ENCODE measurements around the gene PKMYT1. TPM values are rescaled to one million over a fixed set of nuclear protein-coding genes. Genes with fewer than 3 reads are reported as not detected.
A peak's percentile ranks its signal among the peaks of the same experiment; 100 is the strongest.

Gene PKMYT1
- total RNA-seq, 1 donor from 2014 or later = 3.6 TPM

DNA sequence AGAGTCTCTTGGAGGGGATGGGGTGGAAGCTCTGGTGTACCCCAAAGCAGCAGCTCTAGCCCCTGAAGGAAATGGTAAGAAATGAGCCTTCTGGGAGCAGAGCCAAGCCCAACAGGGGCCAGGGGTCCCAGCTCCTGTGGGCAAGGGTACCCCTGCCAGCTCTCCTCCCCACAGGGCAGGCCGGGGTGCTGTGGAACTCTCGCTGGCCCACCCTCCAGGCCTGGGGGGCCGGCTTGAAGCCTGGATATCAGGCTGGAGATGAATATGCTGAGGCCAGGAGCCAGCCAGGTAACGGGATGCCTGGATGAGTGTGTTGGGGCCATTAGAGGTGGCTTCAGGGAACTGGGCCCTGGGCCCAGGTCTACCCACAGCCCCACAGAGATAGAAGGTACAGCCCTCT, 20.3 kb upstream of the PKMYT1 start:
- DNase-seq (ENCODE audit: low read depth in 2 of 2) = no peak

DNA sequence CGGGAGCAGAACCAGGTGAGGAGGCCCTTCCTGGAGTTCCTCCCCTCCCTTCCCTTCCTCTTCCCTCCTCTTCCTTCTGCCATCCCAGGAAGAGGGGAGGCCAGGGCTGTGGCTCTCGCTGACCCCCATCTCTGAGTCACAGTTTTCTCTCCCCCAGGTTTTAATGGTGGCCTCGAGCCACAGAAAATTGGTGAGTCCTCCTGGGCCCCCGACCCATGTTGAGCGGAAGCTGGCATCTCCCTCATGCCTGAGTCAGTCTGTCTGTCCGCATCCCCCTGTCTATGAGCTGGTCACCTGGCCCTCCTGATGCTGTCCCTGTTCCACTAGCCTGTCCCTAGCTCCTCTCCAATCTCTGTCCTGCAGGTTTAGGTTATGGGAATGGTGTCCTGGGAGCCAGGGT, 19.7 kb upstream of the PKMYT1 start:
- no peak for DNase-seq (ENCODE audit: low read depth in 2 of 2)

DNA sequence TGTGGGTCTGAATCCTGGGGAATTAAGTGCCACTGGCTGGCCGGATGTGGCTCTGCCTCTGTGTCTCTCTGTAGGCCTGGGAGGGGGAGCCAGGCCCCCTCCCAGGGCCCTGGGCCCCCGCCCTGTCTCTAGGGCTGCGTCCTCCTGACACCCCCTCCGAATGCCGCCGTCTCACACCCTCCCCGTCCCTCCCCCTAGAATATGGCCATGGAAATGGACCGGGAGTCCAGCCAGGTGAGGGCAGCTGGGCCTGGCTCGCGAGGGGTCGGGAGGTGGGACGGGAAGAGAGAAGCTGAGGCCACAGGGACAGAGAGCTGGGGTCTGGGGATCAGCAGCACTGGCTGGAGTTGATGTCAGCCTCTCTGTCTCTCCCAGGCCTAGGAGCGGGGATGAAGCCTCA, 16.1 kb upstream of the PKMYT1 start:
- DNase-seq (ENCODE audit: low read depth in 2 of 2) = no peak

DNA sequence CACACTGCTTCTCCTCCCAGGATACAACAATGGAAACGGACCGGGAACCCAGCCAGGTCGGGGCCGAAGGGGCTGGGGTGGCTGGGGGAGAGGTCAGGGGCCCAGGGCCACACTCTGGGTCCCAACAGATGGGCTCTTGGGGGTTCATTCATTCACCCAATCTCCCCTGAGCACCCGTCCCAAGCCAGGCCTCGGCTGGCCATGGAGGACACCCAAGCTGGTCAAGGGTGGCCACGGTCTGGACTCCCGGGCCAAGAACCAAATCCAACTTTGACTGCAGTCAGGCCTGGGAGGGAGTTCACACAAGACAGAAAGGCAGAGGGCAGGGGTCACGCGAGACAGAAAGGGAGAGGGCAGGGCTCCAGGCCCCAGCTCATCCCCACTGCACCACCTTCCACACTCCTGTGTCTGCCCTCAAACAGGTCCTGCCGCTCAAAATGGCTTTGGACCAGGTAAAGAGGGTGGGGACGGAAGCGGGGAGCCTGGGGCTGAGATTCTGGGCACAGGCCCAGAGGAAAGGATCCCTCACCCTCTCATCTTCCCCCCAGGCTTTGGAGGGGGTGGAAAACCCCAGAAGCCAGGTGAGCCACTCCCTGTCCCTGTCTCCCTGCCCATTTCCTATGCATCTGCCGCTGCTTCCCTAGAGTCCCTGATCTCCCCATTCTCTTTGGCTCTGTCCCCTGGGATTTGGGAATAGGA, 12.3 kb upstream of the PKMYT1 start:
- no peak for DNase-seq (ENCODE audit: low read depth in 2 of 2)

DNA sequence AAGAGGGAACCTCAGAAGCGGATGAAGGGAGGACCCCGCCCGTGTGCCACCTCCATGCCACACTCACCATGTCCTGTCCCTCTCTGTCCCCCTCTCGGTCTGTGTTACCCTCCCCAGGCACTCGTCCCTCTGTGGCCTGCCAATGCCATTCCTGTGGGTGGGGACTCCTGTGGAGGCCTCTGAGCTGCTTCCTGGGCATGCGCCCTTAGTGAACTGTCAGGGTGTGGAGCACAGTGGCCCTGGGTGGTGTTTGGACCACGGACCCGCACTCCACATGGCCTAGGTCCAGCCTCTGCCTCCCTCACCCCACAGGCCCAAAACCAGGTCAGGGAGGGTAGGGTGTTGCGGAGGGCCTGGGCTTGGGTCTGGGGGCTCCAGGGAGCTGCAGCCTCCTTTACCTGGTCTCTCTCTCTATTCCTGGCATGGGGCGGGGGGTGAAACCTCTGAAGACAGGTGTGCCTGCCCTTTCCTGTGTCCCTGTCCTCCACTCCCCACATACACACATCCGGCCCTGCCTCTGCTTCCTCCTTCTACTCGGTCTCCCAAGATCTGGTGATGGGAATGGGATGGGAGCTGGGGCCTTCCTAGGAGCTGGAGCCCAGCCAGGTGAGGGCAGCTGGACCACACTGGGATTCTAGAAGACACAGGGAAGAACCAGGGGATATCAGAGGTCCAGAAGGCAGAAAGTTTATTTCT, 11.5 kb upstream of the PKMYT1 start:
- DNase-seq (ENCODE audit: low read depth in 2 of 2) = no peak

DNA sequence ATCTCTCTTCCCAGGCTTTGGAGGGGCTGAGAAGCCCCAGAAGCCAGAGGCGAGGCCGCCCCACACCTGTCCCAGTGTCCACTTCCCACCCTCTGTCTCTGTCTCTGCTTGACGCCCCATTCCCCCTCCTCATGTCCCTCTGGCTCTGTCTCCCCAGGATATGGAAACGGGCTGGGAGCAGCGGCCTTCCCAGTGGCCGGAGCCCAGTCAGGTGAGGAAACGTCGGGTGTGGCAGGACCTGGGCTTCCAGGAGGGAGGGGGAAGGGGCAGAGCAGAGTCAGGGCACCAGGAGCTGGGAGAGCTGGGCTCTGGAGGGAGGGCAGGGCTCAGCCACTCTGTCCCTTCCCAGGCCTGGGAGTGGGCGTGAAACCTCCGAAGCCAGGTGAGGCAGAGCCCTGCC, 10.6 kb upstream of the PKMYT1 start:
- no peak for DNase-seq (ENCODE audit: low read depth in 2 of 2)

DNA sequence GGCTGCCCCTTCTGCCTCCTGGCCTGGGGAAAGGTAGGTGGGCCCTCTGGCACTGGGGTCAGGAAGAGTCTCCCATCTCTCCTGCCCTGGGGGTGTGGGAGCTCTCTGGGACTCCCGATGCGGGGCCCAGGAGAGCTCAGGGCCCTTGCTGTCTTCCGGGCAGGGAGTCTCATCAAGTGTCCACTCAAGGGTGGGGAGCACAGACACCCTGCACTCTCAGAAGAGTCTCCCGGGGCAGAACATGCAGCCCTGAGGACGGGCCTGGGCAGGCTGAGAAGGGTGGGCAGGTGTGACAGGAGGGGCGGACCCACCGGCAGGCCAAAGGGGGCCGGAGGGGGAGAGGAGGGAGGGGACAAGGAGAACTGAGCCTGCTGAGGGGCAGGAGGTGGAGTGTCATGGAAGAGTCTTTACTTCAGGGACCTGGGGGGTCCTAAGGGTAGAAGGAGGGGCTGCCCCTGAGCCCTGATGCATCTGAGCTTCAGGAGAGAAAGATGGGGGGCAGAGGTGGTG, 8.4 kb upstream of the PKMYT1 start:
- no peak for DNase-seq (ENCODE audit: low read depth in 2 of 2)

DNA sequence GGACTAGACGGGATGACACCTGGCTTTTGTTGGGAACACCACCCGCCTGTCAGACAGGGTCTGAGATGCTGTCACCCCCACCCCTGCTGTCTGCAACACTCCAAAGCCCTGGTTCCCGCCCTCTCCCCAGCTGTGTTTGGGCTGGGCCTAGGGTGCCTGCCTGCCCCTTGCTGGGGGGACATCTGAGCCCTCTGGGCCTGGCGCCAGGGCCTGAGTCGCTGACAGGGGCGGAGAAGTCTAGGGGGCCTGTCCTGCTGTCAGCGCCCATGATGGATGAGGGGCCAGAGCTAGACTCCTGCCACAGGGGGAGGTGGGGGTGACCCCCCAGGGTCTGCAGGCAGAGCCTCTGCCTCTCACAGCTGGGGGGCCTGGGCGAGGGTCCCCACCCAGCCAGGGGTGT, 7.6 kb upstream of the PKMYT1 start:
- no peak for DNase-seq (ENCODE audit: low read depth in 2 of 2)

DNA sequence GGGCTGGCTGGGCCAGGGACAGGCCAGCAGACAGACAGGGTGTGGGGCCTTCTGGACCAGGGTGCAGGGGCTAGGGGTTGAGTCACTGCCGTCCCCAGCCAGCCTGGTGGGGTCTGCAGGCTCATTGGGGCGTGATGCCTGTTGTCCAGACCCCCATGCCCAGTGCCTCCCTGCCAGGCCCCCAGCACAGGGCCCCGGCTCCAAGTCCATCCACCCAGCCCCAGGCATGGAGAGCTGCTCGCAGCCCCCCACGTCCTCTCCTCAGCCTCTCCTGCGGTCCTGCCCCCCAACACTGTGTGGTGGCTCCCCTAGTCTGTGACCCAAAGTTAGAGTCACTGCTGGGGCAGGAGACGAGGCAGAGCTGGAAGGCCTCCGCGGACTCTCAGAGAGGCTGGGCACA, 7.0 kb upstream of the PKMYT1 start:
- no peak for DNase-seq (ENCODE audit: low read depth in 2 of 2)

DNA sequence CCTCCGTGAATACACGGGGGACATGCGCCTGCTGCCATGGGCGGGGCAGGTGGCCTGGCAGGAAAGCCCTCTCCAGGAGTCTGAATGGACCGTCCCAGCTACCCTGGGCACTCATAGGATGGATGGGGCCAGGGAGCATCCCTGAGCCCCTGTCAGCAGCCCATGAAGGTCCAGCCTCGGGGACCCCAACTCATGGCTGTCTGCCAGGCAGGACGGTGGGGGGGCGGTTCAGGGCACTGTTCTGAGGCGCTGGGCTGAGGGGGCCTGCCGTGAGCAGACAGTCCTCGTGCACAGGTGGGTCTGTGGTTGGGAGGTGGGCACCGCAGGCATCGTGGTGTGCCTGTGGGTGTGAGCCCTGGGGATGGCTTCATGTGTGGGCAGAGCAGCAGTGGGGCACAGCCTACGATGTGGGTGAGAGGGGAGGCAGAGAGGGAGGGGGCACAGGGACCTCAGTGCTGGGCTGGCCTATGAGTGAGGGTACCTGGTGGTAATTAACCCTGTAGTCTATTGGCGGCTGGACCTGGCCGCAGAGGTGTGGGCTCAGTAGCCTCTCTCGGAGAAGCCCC, 6.5 kb upstream of the PKMYT1 start:
- DNase-seq (ENCODE audit: low read depth in 2 of 2) = no peak

DNA sequence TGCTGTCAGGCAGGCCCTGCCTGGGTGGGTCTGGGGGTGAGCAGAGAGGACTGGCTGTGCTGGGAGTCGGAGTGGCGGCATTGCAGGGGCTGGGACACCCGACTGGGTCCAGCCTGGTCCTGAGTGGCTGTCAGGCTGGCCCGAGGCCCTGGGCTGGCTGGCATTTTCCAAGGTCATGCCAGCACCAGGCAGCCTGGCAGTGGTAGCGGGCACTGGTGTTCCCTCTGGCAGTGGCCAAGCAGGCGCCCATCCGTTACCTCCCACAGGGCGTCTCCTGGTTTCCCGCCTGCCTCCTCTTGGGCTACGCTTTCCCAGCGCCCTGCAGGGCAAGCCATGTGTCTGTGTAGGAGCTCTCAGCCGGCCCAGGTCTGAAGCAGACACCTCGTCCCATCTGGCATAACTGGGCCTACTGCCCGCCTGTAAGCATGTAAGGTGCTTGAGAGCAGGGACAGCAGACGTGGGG, 5.7 kb upstream of the PKMYT1 start:
- DNase-seq (ENCODE audit: low read depth in 2 of 2) = no peak

DNA sequence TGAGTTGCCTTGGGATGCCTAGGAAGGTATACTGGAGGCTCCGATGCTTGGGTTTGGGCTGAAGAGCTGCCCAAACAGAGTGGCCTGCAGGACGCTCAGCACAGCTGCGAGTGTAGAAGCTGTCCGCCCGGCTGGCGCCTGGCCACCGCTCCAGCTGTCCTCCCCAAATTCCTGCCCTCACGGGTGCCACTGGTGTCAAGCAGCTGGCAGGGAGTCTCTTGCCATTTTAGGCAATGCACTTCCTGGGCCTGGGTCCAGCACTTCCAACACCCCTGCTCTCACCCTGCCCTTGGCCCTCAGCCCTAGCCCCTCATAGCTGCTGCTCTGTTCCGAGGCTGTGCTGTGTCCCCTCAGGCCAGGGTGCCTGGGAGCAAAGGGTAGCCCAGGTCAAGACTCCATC, 5.2 kb upstream of the PKMYT1 start:
- DNase-seq (ENCODE audit: low read depth in 2 of 2) = no peak

DNA sequence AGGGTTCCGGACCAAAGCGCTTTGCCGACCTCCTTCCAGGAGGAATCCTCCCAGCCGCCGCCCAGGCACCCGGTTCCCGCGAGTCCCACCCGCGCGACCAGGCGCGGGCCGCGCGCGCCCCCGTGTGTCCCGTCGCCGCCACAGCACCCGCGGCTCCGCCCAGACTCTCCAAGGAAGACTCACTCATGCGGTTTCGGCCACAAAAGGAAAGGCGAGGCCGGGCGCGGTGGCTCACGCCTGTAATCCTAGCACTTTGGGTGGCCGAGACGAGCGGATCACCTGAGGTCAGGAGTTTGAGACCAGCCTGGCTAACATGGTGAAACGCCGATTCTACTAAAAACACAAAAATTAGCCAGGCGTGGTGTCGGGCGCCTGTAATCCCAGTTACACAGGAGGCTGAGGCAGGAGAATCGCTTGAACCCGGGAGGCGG, 3.5 kb upstream of the PKMYT1 start:
- peak; percentile 11 to 62 for DNase-seq (ENCODE audit: low read depth in 2 of 2)

DNA sequence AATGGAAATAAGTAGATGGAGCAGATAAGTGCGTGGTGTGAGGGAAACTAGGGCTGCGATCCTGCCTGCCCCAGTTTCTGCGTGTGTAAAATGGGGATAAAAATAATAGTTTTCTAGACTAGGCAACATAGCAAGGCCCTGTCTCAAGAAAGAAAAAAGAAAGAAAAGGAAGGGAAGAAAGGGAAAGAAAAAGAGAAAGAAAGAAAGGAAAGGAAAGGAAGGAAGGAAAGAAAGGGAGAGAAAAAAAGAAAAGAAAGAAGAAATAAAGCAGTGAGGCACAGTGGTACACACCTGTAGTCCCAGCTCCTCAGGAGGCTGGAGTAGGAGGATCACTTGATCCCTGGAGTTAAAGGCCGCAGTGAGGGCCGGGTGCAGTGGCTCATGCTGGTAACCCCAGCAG, 2.2 kb upstream of the PKMYT1 start:
- DNase-seq (ENCODE audit: low read depth in 2 of 2) = no peak

DNA sequence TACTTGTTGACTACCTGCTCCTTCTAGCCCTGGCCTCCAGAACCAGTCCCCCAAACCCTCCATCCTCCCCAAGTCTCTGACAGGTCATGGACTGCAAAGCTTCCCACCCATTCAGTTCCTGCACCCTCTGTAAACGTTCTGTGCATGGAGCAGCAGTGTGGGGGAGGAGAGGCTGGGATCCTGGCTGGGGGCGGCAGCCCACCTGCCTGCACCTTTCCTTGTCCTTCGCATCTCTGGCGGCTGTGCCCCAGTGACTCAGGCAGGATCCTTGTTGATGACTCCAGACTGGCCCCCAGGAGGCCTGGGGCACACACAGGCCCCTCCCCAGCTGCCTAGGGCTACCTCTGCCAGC, 1.6 kb upstream of the PKMYT1 start:
- no peak for DNase-seq (ENCODE audit: low read depth in 2 of 2)

DNA sequence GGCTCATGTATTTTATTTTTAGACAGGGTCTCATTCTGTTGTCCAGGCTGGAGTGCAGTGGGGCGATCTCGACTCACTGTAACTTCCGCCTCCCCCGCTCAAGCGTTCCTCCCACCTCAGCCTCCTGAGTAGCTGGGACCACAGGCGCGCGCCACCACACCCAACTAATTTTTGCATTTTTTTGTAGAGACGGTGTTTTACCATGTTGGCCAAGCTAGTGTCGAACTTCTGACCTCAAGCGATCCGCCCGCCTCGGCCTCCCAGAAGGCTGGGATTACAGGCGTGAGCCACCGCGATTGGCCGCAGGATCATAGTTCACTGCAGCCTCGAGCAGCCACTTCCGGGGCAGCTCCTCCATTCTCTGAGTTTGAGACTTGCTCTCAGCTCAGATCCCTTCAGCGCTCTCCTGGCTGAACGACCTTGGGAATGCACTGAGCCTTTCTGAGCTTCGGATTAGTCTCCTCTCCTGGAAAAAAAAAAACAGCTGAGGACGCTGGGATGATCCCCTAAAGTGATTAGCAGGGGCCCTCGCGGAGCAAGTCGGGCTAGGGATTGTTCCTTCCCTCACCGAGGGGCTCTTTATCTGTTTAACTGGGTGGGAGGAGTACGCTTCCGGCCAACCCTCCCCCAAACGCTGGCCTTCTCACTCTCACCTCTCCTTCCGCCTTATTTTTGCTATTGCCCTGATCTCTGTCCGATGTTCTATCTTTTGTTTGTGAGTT, 1.1 kb upstream of the PKMYT1 start:
- no peak for DNase-seq (ENCODE audit: low read depth in 2 of 2)

DNA sequence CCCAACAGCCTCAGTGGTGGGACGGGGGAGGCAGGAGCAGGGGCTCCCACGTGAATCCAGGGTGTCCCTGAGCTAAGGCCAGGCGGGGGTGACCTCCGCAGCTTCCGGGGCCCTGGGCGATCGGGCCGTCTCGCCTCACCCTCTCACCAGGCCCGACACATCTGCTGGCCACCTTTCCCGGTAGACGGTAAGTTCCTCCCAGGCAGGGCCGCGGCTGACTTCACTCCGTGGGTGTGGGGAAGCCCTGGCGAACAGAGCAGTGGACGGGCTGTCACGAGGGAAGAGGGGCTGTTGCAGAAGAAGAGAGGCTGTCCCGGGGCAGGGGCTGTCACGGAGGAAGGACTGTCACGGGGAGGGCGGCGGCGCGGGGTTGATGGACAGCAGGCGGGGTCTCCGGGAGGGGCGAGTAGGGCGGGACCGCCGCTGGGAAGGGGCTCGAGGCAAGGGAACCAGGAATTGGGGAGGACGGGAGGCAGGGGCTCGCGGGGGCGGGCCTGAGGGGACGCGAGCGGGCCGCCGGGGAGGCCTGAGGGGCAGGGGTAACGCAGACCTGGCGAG, 498 bp downstream of the PKMYT1 start:
- peak in 1 of 2 donors; percentile 17 for DNase-seq (ENCODE audit: low read depth in 2 of 2)

DNA sequence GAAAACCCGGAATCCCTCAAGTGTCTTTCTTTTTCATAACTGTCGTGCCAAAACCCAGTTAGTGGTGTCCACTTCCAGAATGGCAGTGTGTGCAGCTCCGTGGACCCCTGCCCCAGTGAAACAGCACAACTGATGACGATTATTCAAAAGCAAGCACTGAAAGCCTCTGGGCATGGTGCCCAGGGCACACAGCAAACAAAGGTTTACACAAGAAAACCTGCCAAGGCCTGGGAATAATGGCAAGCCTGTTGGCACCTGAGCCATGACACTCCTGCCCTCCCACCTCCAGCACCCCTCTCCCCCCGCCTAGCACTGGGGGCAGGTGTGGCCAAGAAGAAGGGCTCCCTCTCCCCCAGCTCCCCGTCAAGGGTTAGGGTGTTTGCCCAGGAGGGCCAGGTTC, 2.8 kb downstream of the PKMYT1 start:
- DNase-seq (ENCODE audit: low read depth in 2 of 2) = no peak

DNA sequence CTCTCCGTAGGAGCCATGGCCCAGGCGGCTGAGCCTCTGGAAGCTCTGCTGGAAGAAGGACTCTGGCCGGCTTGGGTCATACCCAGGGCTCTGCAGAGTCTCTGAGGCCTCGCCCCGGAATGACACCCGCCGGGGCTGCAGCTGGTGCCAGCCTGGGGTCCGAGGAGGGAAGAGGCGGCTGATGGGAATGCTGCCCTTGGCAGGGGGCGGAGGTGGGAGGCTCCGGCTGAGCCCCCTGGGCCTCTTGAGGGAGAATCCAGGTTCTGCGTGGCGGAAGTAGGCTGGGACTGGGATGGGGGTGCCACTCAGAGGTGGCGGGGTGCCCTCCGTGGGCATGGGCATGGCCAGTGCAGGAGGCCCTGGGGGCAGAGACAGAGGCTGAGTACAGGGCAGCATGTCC, 3.6 kb downstream of the PKMYT1 start:
- no peak for DNase-seq (ENCODE audit: low read depth in 2 of 2)

DNA sequence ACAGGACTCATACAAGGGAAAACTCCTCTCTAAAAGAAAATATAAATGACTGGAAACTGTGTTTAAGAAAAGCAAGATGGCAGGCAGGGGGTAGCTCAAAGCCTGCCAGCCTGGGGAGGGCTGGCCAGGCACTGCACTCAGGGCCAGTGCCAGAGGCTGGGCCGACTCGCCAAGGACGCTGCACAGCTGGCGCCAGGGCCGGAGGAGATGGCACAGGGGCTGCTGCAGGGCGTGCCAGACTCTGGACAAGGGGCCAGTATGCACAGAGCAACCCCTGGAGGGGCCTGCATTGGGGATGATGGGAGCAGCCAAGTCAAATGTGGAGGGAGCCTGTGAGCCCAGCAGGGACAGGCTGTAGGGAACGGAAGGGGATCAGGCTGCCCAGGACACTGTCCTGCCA, 4.0 kb downstream of the PKMYT1 start:
- DNase-seq (ENCODE audit: low read depth in 2 of 2) = no peak

DNA sequence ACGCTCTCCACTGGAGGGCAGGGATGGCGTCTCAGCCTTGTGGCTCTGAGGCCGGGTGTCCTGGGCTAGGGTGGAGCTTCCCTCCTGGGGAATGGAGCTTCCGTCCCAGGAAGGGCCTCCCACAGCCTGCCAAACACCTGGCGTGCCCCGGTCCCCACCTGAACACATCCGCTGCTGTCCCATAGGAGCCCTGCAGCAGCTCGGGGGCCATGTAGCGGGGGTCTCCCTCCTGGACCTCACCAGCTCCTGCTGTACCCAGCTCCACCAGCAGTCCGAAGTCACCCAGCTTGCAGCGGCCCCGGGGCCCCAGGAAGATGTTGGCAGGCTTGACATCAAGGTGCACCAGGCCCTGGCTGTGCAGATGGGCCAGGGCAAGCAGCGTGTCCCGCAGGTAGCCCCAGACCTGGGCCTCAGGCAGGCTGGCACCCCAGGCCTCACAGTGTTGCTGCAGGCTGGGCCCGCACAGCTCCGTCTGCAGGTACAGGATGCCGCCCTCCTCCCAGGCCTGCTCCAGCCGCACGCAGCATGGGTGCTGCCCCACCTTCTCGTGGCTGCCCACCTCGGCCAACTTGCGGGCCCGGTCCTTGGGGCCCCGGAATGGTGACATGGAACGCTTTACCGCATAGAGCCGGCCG, 5.0 kb downstream of the PKMYT1 start:
- DNase-seq (ENCODE audit: low read depth in 2 of 2) = no peak
